GM18520 (cell line): ENCODE measurements around the gene KRT72.

Source experiments
- ATAC-seq: cut with Tn5 transposase; IDR thresholded peaks from one replicate; pipeline ENCODE4 v1.9.1; 2021; ENCODE audit not compliant: unreplicated experiment

The KRT72 gene

DNA sequence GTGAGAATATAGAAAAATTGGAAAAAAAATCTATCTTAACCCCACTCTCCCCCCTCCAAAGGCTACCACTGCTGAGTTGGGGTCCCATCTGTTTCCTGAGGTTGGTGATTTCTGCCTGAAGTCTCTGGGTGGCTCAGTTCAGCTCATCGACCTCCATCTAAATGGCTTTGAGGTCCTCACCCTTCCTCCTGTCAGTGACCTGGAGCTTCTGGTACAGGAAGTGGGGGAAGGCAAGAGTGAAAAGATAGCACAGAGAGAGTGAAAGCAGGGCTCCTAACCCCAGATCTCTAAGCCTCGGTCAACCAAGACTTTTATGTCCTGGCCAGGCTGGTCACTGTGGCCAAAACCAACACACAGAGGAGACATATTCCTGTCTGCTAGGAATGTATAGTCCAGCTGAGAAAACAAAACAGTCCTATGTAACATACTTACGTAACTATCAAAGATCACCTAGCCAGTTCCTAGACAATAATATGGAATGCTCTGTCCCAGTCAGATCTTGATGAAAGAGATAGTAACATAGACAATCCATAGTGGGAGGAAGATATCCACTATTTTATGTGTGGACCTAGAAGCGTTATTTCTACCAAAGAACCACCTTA is 29.4 kb upstream of the KRT72 start:
- ATAC-seq: no peak

- ATAC-seq: no peak
These were observed 28.8 kb upstream of the KRT72 start for GRCh38 chr12:52630008-52630500.

DNA sequence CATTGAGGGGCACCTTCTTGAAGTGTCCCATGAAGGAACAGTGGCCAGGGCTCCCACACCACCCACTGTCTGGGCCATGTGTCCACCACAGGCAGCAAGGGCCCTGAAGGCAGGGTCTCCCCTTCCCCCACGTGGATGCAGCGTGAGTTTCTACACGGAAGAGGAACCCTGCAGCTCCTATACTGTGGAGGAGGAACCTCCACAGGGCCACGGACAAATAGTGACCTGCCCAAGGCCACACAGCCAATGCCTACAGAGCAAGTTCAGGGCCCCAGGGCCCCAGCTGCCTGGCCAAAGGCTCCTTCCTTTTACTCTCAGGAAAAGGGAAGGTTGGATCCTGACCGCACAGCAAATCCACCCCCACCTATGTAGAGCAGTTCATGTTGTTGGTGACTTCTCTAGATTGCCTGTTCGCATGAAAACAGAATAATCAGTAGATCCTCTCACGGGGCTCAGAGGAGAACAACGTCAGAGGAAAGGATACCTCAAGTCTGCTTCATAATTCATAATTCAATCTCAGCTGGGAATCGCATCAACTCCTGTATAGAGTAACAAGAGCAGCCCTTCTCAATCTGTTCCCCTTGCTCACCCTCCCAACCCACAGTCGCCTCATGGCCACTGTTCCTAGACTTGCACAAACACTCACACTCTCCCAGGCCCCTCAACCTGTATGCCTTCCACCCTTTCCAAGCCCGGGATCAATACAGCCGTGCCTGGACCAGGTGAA is 28.2 kb upstream of the KRT72 start:
- ATAC-seq: no peak

GRCh38 chr12:52628841-52629240 is 27.6 kb upstream of the KRT72 start:
- no peak for ATAC-seq

- ATAC-seq: no peak
These were observed 26.8 kb upstream of the KRT72 start for GRCh38 chr12:52628111-52628507.

GRCh38 chr12:52627395-52628110 is 26.3 kb upstream of the KRT72 start:
- ATAC-seq: no peak

DNA sequence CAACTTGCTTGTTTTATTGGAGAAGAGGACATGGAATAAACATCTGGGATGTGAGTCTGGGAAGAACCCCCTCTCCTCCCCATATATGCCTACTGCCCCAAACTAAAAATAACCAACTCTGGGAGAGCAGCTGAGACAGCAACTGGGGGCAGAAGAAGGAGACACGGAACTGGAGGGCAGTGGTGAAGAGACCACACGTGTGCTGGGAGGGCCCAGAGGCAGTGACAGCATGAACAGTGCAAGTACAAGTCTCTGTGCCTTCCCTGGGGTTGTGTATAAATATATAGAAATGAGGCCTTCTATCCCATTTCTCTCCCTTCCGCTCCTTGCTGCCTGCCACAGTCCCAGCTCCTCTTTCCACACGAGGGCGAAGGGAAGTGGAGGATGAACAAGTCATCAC is 21.1 kb upstream of the KRT72 start:
- ATAC-seq: no peak

GRCh38 chr12:52618866-52619265 is 17.6 kb upstream of the KRT72 start:
- no peak for ATAC-seq

DNA sequence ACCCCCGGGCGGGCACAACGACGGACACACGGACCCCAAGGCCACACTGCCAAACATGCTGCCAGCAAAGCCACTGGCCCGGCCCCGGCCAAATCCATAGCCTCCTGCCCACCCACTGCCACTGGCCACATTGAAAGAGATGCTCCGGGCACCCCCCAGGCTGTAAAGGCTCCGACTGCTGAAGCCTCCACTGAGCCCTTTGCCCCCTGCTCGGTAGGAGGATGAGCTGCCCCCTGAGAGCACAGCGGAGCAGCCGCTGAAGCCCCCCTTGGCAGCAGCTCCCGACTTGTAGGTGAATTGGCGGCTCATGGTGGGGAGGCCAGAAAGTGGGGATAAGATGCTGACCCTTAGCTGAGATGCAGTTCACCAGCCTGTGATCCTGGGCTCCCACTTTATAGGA is 17.0 kb upstream of the KRT72 start, which contains the start of gene KRT73:
KRT73 (minus strand) TSS at position 344 of the 400 bp plus-strand sequence; CDS start at position 309, 35 bp downstream.
- no peak for ATAC-seq

- ATAC-seq: no peak
These were observed 16.1 kb upstream of the KRT72 start for GRCh38 chr12:52617403-52617785.

- ATAC-seq: no peak
These were observed 15.6 kb upstream of the KRT72 start for GRCh38 chr12:52616680-52617402.

- ATAC-seq: no peak
These were observed 14.6 kb upstream of the KRT72 start for GRCh38 chr12:52615912-52616311.

- no peak for ATAC-seq
These were observed 14.1 kb upstream of the KRT72 start for GRCh38 chr12:52615208-52615868.

DNA sequence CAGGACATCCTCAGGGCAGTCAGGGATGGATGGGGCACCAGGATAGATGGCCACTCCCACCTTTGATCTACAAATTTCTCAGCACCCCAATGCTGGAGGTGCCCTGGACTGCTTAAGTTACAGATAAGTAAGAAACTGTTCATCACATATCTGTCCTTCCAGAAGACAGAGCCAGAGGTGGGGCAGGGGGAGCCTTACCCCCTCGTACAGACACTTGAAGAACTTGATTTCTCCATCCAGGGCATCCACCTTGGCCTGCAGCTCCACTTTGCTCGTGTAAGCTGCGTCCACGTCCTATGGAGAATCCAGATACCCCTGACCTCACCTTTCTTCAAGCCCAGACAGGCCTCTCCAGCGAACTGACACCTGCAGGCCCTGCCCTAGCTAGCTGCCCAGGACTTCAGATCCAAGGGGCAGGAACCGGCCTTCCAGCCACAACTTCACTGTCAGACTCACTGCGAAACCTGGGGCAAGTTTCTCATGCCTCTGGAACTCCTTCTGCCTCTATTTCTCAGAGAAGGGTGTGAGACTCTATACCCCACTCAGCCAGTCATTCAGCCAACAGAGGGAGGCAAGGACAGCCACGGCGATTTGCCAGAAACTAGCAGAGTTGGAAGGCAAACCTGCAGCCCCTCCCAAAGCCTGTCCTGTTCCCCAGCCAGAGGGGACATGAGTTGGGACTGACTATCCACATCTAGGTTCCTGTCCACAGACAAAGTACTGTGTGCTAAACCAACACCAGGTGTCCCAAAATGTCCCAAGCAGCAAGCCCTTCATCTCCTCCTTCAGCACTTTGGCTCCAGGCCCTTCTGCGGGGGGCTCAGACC is 13.3 kb upstream of the KRT72 start:
- ATAC-seq: no peak

DNA sequence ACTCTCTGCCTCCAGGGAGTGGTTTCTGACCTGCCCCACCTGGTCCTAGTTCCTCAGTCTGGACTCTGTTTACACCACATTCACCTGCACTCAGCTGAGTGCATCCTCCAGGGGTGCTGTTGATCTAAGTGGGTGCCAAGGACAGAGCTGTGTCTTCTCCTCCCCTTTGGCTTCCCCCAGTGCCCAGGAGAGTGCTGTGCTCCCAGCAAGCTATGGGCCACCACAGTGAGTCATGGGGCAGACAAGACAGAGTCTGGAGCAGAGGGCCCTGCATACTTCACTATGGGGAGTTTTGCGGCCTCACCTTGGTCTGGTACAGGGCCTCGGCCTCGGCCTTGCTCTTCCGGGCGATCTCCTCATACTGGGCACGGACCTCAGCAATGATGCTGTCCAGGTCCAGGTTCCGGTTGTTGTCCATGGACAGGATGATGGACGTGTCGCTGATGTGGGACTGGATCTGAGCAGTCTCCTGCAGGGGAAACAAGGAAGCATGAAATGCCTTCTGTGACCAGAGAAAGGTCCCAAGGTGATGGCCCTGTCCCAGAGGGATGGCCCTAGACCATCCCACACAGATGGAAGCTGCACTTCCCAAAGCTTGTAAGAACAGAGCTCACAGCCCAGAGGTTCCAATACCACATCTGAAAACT is 12.2 kb upstream of the KRT72 start:
- ATAC-seq: no peak

DNA sequence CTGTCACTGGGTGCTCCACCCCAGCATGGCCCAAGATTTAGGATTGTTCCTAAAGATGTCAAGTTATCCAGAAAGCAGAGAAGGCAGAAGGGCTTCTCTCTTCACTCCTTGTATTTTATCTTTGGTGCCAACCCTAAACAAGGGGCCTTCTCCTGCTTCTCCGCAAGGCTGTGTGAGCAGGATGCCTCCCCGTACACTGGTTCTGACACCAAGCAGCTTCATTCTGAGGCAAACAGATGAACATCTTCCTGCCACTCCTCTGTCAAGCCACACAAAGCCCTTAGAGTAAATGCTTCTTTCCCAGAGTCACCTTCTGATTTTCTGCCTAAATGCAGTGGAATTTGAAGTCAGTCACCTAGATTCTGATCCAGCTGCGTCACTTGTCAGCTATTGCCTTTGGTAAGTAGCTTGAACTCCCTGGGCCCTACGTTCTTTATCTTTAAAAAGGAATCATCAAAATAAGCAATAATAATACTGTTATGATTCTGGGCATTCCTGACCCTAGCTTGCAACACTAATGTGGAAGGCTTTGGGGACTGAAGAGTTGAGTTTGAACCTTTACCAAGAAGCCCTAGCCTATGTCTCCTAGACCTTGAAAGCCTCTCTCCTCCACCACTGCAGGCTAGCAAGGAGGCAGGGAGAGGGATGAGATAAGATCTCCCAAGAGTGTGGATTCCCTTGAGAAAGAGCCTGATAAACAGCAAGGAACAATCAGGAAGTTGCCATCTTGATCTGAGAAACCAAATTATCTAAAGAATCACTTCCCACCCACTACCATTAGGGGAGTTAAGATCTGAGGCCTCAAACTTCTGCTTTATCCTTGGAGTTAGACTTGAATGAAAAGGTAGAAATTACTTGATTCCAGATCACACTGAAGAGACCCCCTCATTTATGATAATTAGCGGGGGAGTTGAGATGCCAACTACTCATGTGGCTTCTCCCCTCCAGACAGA is 11.4 kb upstream of the KRT72 start:
- no peak for ATAC-seq

- ATAC-seq: no peak
These were observed 9.8 kb upstream of the KRT72 start for GRCh38 chr12:52611080-52611468.
